ENCODE results near the gene PADI6.

Gene PADI6

GRCh38 chr1:17409391-17409811 is 37.4 kb downstream of the PADI6 start:
- Histone ChIP-seq H2AFZ (ENCODE audit: low read depth) (no peak overlapping the region), H3K9ac (no peak overlapping the region), H3K36me3 (ENCODE audit: insufficient read depth) (no peaks in the 10 kb centered on the region; the same call in 1 of the 2 replicates), H3K27ac (no peak overlapping the region), H3K4me3 (IDR thresholded peaks at IDR 0.05; ENCODE audit: insufficient read depth, low read depth, low read length) (no peak overlapping the region), H3K79me2 (ENCODE audit: insufficient read depth, low read depth) (no peaks in the 10 kb centered on the region), H3K27me3 (ENCODE audit: insufficient read depth, low read depth) (no peaks in the 10 kb centered on the region), H3K4me2 (no peak overlapping the region), H3K4me1 (ENCODE audit: low read depth, poor library complexity, severe bottlenecking) (no peaks in the 10 kb centered on the region), H4K20me1 (ENCODE audit: insufficient read depth) (no peaks in the 10 kb centered on the region)
- no peak for TF ChIP-seq CTCF (conservative IDR thresholded peaks at IDR 0.05; ENCODE audit: low read depth, low read length)

DNA sequence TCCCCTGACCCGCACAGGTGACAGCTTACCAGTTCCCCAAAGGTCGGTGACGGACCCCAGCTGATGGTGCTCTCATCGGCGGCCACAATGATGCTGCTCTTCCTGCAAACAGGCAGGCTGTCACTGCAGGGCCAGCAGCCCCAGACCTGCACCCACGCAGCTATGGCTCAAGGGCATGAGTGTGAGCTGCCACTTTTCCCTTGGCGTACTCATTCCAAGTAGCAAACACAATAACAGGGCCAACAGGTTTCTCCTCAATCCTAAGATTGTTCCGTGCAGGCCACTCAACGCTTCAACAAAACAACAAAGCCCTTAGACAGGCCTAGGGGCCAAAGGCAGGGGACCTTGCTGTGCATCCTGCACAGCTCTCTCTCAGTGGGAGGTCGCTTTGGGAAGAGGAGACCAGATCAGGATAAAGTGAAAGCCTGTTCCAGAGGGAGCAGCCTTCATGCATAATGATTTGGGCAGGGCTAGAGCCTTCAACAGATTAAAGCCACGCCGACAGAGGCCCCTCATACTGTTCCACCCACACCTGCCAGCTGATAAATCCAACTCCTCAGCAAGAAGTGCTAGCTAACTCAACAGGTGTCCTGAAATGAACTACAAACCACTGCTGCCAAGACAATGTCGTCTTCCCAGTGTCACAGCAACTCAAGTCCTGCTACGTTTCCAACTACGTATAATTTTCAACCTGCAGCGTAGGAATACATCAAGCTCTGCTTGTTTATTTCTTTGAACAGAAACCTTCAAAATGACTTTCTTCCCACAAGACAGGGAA is 40.3 kb downstream of the PADI6 start:
- Histone ChIP-seq H3K27ac (no peak overlapping the region), H3K79me2 (ENCODE audit: insufficient read depth, low read depth) (no peaks in the 10 kb centered on the region)

DNA sequence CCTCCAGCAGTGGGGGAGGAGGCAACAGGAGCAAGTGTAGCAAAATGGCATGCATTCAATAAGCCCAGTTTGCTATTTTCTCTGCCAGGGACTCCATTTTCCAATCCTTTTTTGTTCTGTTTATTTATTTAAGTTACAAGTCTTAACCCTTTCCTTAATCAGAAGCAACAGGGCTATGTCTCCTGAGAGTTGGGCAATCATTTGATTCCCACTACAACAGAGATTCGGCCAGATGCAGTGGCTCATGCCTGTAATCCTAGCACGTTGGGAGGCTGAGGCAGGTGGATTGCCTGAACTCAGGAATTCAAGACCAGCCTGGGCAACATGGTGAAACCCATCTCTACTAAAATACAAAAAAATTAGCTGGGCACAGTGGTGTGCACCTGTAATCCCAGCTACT is 42.0 kb downstream of the PADI6 start:
- Histone ChIP-seq H3K9ac (no peak overlapping the region), H3K4me2 (no peak overlapping the region), H3K4me1 (ENCODE audit: low read depth, poor library complexity, severe bottlenecking) (no peaks in the 10 kb centered on the region), H3K4me3 (IDR thresholded peaks at IDR 0.05; ENCODE audit: insufficient read depth, low read depth, low read length) (no peak overlapping the region), H4K20me1 (ENCODE audit: insufficient read depth) (no peaks in the 10 kb centered on the region), H3K27ac (no peak overlapping the region), H3K79me2 (ENCODE audit: insufficient read depth, low read depth) (no peaks in the 10 kb centered on the region), H2AFZ (ENCODE audit: low read depth) (no peak overlapping the region), H3K36me3 (ENCODE audit: insufficient read depth) (peaks cover 8% of the 10 kb centered on the region; the same call in 1 of the 2 replicates), H3K27me3 (ENCODE audit: insufficient read depth, low read depth) (no peaks in the 10 kb centered on the region)
- no peak for TF ChIP-seq CTCF (conservative IDR thresholded peaks at IDR 0.05; ENCODE audit: low read depth, low read length)

More for the DNA sequence above, 40.3 kb downstream of the PADI6 start:
- TF ChIP-seq CTCF (conservative IDR thresholded peaks at IDR 0.05; ENCODE audit: low read depth, low read length) = no peak
- no peak overlapping the region for H2AFZ ChIP-seq (ENCODE audit: low read depth)
- H3K9ac ChIP-seq = no peak overlapping the region
- no peak overlapping the region for H3K4me2 ChIP-seq
- peaks cover 2% of the 10 kb centered on the region; the same call in 1 of the 2 replicates for H3K36me3 ChIP-seq (ENCODE audit: insufficient read depth)
- no peaks in the 10 kb centered on the region for H4K20me1 ChIP-seq (ENCODE audit: insufficient read depth)
- H3K4me3 ChIP-seq (IDR thresholded peaks at IDR 0.05; ENCODE audit: insufficient read depth, low read depth, low read length) = no peak overlapping the region
- H3K4me1 ChIP-seq (ENCODE audit: low read depth, poor library complexity, severe bottlenecking) = no peaks in the 10 kb centered on the region
- no peaks in the 10 kb centered on the region for H3K27me3 ChIP-seq (ENCODE audit: insufficient read depth, low read depth)

- H3K27ac ChIP-seq = no peak overlapping the region
- H3K4me3 ChIP-seq (IDR thresholded peaks at IDR 0.05; ENCODE audit: insufficient read depth, low read depth, low read length) = no peak overlapping the region
- H3K27me3 ChIP-seq (ENCODE audit: insufficient read depth, low read depth) = no peaks in the 10 kb centered on the region
- H3K4me1 ChIP-seq (ENCODE audit: low read depth, poor library complexity, severe bottlenecking) = no peaks in the 10 kb centered on the region
- no peaks in the 10 kb centered on the region for H3K79me2 ChIP-seq (ENCODE audit: insufficient read depth, low read depth)
- TF ChIP-seq CTCF (conservative IDR thresholded peaks at IDR 0.05; ENCODE audit: low read depth, low read length) = no peak
- H3K4me2 ChIP-seq = no peak overlapping the region
- H2AFZ ChIP-seq (ENCODE audit: low read depth) = no peak overlapping the region
- H3K9ac ChIP-seq = no peak overlapping the region
- peaks cover 13% of the 10 kb centered on the region; the same call in 1 of the 2 replicates for H3K36me3 ChIP-seq (ENCODE audit: insufficient read depth)
- no peaks in the 10 kb centered on the region for H4K20me1 ChIP-seq (ENCODE audit: insufficient read depth)
These were observed 44.4 kb downstream of the PADI6 start for GRCh38 chr1:17416389-17416788.

Measured in KMS-11 (cell line).